SK-N-SH treated with all-trans-retinoic acid at 6 μM for 48 hours (cell line): Measurements from ENCODE around the gene LENG1.
A peak's percentile ranks its signal among the peaks of the same experiment; 100 is the strongest.

Experiments used
- ATAC-seq: fragments of 200-7000 bp; cut with Tn5 transposase; 3 replicates; pipeline ENCODE4 v1.9.1; 2020; ENCODE audit warnings: mild to moderate bottlenecking, moderate library complexity
- ARNTL ChIP-seq: fragments of 450-650 bp; formaldehyde crosslinking; IDR thresholded peaks from 2 replicates; pipeline ENCODE4 v1.5.0; 2020; ENCODE audit warnings: low read depth, mild to moderate bottlenecking, moderate library complexity, borderline replicate concordance
- BACH2 ChIP-seq: fragments of 250-450 bp; sonication (Bioruptor Pico); IDR thresholded peaks from 2 replicates; pipeline ENCODE4 v1.9.0; 2021; ENCODE audit warnings: mild to moderate bottlenecking, borderline replicate concordance
- CSDC2 ChIP-seq: fragments of 250-450 bp; sonication (Bioruptor Pico); IDR thresholded peaks from 2 replicates; pipeline ENCODE4 v1.5.0; 2020; ENCODE audit warnings: mild to moderate bottlenecking, moderate library complexity
- ESRRG ChIP-seq: fragments of 250-450 bp; sonication (Bioruptor Pico); IDR thresholded peaks from 2 replicates; pipeline ENCODE4 v1.6.1; 2021; ENCODE audit warnings: mild to moderate bottlenecking
- ISL1 ChIP-seq: fragments of 250-450 bp; sonication (Bioruptor Pico); IDR thresholded peaks from 2 replicates; pipeline ENCODE4 v2.1.2; 2022; ENCODE audit warnings: mild to moderate bottlenecking, moderate library complexity
- OSR1 ChIP-seq: fragments of 250-450 bp; sonication (Bioruptor Pico); IDR thresholded peaks from 2 replicates; pipeline ENCODE4 v1.8.0; 2022; ENCODE audit warnings: moderate library complexity, mild to moderate bottlenecking, inconsistent platforms
- PPARA ChIP-seq: fragments of 250-450 bp; sonication (Bioruptor Pico); IDR thresholded peaks from 2 replicates; pipeline ENCODE4 v1.5.0; 2020; ENCODE audit warnings: mild to moderate bottlenecking, borderline replicate concordance
- RARB ChIP-seq: fragments of 250-450 bp; sonication (Bioruptor Pico); IDR thresholded peaks from 2 replicates; pipeline ENCODE4 v1.8.0; 2021; ENCODE audit warnings: mild to moderate bottlenecking, moderate library complexity
- SNAI2 ChIP-seq: fragments of 250-450 bp; sonication (Bioruptor Pico); IDR thresholded peaks from 2 replicates; pipeline ENCODE4 v1.5.0; 2020; ENCODE audit warnings: mild to moderate bottlenecking, moderate library complexity
- TOX ChIP-seq: fragments of 250-450 bp; sonication (Bioruptor Pico); IDR thresholded peaks from 2 replicates; pipeline ENCODE4 v1.8.0; 2021; ENCODE audit warnings: mild to moderate bottlenecking, moderate library complexity, borderline replicate concordance
- TSHZ2 ChIP-seq: fragments of 250-450 bp; sonication (Bioruptor Pico); IDR thresholded peaks from 2 replicates; pipeline ENCODE4 v1.5.0; 2020; ENCODE audit warnings: mild to moderate bottlenecking, moderate library complexity
- ZC3H10 ChIP-seq: fragments of 250-450 bp; sonication (Bioruptor Pico); IDR thresholded peaks from 2 replicates; pipeline ENCODE4 v1.5.1; 2021; ENCODE audit warnings: mild to moderate bottlenecking, moderate library complexity
- ZFP3 ChIP-seq: fragments of 250-450 bp; sonication (Bioruptor Pico); IDR thresholded peaks from 2 replicates; pipeline ENCODE4 v1.5.0; 2020; ENCODE audit warnings: mild to moderate bottlenecking, moderate library complexity
- ZFP30 ChIP-seq: fragments of 450-650 bp; formaldehyde crosslinking; IDR thresholded peaks from 2 replicates; pipeline ENCODE4 v1.5.0; 2022; ENCODE audit warnings: mild to moderate bottlenecking, moderate library complexity
- ZNF565 ChIP-seq: fragments of 450-650 bp; formaldehyde crosslinking; conservative IDR thresholded peaks from 2 replicates; pipeline ENCODE4 v1.5.0; 2020; ENCODE audit warnings: low read depth, mild to moderate bottlenecking, moderate library complexity
- ZNF70 ChIP-seq: fragments of 450-650 bp; formaldehyde crosslinking; IDR thresholded peaks from 2 replicates; pipeline ENCODE4 v1.5.0; 2020; ENCODE audit warnings: mild to moderate bottlenecking, moderate library complexity
- ZNF8 ChIP-seq: fragments of 450-650 bp; formaldehyde crosslinking; IDR thresholded peaks from 2 replicates; pipeline ENCODE4 v1.5.0; 2020; ENCODE audit warnings: mild to moderate bottlenecking, moderate library complexity
- TF ChIP-seq, protein P1 (sequence below): fragments of 250-450 bp; sonication (Bioruptor Pico); IDR thresholded peaks from 2 replicates; pipeline ENCODE4 v1.5.1; 2020; ENCODE audit warnings: low read depth, mild to moderate bottlenecking, moderate library complexity
- TF ChIP-seq, protein P2 (sequence below): fragments of 250-450 bp; sonication (Bioruptor Pico); IDR thresholded peaks from 2 replicates; pipeline ENCODE4 v1.5.1; 2021; ENCODE audit warnings: mild to moderate bottlenecking, moderate library complexity

Gene LENG1

GRCh38 chr19:54179921-54180461 lies 20.5 kb upstream of the LENG1 start:
- peak; percentile 83 for ATAC-seq
- TF ChIP-seq PPARA (CRISPR knock-in tag): no peak
- TF ChIP-seq CSDC2 (CRISPR knock-in tag): no peak
- no peak for TF ChIP-seq OSR1
- TF ChIP-seq TOX (CRISPR knock-in tag): no peak
- no peak for TF ChIP-seq BACH2 (CRISPR knock-in tag)
- TF ChIP-seq RARB: no peak

GRCh38 chr19:54179262-54179852 lies 19.8 kb upstream of the LENG1 start:
- TF ChIP-seq ZNF565 (CRISPR knock-in tag): no peak
- ATAC-seq: no peak

- ATAC-seq: peak; percentile 71
Observed at GRCh38 chr19:54178581-54179261, 19.2 kb upstream of the LENG1 start.

GRCh38 chr19:54173951-54174834 lies 14.7 kb upstream of the LENG1 start:
- peak; percentile 5 for ATAC-seq
- TF ChIP-seq ESRRG (no peak), PPARA (CRISPR knock-in tag) (no peak), ZNF8 (CRISPR knock-in tag) (no peak), TSHZ2 (no peak), BACH2 (CRISPR knock-in tag) (no peak), TOX (CRISPR knock-in tag) (no peak), ZNF565 (CRISPR knock-in tag) (no peak), SNAI2 (CRISPR knock-in tag) (no peak), ZC3H10 (no peak), ZFP30 (no peak), ZNF70 (CRISPR knock-in tag) (no peak), ARNTL (CRISPR knock-in tag) (no peak)
- TF ChIP-seq, protein P1, sequence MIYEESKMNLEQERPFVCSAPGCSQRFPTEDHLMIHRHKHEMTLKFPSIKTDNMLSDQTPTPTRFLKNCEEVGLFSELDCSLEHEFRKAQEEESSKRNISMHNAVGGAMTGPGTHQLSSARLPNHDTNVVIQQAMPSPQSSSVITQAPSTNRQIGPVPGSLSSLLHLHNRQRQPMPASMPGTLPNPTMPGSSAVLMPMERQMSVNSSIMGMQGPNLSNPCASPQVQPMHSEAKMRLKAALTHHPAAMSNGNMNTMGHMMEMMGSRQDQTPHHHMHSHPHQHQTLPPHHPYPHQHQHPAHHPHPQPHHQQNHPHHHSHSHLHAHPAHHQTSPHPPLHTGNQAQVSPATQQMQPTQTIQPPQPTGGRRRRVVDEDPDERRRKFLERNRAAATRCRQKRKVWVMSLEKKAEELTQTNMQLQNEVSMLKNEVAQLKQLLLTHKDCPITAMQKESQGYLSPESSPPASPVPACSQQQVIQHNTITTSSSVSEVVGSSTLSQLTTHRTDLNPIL (CRISPR knock-in tag): no peak

More at GRCh38 chr19:54178581-54179261, 19.2 kb upstream of the LENG1 start:
- TF ChIP-seq, protein P2, sequence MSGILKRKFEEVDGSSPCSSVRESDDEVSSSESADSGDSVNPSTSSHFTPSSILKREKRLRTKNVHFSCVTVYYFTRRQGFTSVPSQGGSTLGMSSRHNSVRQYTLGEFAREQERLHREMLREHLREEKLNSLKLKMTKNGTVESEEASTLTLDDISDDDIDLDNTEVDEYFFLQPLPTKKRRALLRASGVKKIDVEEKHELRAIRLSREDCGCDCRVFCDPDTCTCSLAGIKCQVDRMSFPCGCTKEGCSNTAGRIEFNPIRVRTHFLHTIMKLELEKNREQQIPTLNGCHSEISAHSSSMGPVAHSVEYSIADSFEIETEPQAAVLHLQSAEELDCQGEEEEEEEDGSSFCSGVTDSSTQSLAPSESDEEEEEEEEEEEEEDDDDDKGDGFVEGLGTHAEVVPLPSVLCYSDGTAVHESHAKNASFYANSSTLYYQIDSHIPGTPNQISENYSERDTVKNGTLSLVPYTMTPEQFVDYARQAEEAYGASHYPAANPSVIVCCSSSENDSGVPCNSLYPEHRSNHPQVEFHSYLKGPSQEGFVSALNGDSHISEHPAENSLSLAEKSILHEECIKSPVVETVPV (CRISPR knock-in tag): no peak
- TF ChIP-seq TSHZ2 (no peak), ARNTL (CRISPR knock-in tag) (no peak), ZNF70 (CRISPR knock-in tag) (no peak), ISL1 (CRISPR knock-in tag) (no peak), ZFP3 (CRISPR knock-in tag) (no peak), ZFP30 (no peak), ZNF8 (CRISPR knock-in tag) (no peak)
